ENCODE data around the gene ADIPOR2. TPM values are rescaled to one million over a fixed set of nuclear protein-coding genes. Genes with fewer than 3 reads are reported as not detected.
A peak's percentile ranks its signal among the peaks of the same experiment; 100 is the strongest.
"Not testable (repeated sequence)": the region's sequence is repeated elsewhere in the genome, so short reads cannot be mapped to it uniquely, and the experiment has no call there.

Gene ADIPOR2
- total RNA-seq, 4 donors from 2014 or later = 75.1 to 119 (median 93.4) TPM

DNA sequence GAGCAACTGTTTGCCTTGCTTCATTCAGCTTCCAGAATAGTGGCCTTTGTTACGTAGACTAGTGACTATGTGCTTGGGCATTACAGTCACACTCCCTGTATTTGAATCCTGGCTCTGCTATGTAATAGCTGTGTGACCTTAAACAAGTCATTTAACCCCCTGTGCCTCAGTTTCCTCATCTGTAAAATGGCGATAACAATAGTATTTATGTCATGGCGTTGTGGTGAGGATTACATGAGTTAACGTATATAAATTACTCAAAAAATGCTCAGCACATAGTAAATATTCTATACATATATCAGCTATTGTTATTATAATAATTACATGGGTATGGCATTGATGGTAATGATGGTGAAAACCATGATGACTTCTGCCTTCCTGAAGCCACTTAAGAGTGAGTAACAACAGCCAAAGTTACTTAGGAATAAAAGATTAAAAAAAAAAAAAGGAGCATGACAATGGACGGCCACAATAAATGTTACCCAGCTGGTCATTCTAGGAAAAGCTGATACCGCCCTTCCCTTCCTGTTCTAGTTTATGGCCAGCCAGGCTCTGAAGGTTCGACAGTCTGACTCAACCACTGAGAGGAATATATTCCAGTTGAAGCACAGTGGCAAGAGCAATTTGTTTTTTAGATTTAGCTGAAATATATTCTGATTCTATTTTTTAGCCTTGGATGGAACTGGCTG is 9.9 kb upstream of the ADIPOR2 start:
- TF ChIP-seq, protein P1, sequence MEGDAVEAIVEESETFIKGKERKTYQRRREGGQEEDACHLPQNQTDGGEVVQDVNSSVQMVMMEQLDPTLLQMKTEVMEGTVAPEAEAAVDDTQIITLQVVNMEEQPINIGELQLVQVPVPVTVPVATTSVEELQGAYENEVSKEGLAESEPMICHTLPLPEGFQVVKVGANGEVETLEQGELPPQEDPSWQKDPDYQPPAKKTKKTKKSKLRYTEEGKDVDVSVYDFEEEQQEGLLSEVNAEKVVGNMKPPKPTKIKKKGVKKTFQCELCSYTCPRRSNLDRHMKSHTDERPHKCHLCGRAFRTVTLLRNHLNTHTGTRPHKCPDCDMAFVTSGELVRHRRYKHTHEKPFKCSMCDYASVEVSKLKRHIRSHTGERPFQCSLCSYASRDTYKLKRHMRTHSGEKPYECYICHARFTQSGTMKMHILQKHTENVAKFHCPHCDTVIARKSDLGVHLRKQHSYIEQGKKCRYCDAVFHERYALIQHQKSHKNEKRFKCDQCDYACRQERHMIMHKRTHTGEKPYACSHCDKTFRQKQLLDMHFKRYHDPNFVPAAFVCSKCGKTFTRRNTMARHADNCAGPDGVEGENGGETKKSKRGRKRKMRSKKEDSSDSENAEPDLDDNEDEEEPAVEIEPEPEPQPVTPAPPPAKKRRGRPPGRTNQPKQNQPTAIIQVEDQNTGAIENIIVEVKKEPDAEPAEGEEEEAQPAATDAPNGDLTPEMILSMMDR (IDR thresholded peaks at IDR 0.05) = no peak
- no peak for DNase-seq (ENCODE audit: low spot score)
- ATAC-seq (ENCODE audit: low FRiP score) = no peak

DNA sequence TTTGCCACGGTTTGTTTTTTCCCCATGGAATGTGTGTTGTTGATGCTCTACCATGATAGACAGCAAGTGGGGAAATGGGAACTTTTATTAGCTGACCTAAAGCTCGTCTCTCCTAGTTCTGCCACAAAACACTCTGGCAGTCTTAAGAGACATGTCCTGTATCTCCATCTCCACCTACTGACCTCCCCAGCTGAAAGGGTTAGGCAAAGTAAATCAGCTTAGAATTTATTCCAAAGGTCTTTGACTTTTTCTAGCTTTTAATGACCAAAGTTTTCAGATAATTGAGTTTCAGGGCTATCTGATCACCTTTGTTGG is 9.4 kb upstream of the ADIPOR2 start:
- ATAC-seq (ENCODE audit: low FRiP score) = no peak
- DNase-seq (ENCODE audit: low spot score) = no peak
- TF ChIP-seq, protein P1 (IDR thresholded peaks at IDR 0.05) = no peak

DNA sequence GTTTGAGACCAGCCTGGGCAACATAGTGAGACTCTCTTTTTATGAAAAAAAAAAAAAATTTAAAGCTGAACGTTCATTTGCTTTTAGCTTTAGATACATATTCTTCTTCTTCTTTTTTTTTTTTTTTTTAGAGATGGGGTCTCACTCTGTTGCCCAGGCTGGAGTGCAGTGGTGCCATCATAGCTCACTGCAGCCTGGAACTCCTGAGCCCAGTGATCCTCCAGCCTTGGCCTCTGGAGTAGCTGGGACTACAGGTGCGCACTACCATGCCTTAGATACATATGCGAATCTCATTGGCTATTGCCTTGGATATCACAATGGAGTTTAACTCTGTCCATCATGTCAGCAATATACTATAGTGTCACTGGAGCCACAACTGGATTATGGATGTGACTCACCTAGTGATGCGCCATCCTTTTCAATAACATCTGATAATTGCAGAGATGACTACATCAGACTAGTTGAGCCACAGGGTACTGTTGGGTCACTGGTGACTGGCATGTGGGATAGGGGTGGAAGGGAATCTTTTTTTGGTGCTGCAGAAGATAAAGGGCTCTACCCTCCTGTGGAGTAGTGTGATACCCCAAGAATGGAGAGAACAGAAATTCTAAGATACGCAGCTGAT is 2.7 kb upstream of the ADIPOR2 start:
- ATAC-seq (ENCODE audit: low FRiP score) (no peak), DNase-seq (ENCODE audit: low spot score) (no peak)
- TF ChIP-seq, protein P1 (IDR thresholded peaks at IDR 0.05) = no peak

DNA sequence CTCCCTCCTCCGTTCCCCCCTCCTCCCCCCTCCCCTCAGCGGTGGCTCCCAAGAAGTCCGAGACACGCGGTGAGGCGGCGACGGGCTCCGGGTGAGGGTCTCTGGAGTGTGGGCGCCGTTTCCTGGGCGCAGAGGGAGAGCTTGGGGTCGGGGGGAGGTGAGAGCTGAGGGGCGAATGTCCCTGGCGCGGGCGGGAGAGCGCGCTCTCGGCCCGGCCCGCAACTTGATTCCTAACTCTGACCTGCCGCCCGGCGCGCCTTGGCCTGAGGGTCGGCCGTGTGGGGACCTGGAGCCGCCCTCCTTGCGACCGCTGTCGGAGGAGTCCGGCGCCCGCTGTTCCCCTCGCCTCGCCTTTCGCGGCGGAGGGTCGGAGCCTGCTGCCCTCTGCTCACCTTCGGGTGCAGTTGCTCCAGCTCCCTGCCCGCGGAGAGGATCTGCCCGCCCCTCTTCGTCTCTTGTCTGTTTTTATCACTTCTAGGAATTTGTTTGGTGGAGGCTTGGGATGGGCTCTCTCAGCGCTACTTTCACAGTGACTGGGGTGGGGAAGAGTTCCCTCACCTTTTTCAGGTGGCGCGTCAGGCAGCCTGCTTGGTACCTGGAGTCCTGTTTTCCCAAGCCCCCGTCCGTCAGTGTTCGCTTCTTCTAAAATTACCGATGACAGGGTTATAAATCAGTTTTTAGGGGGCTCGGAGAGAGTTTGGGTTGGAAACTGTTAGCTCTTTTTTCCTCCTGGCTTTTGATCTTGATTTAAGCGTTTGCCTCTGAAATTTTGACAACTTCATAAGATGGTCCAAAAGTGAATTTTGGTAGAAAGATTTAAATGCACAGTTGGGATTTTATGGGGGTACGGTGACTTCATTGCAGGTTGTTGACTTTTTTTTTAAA is 495 bp downstream of the ADIPOR2 start:
- ATAC-seq (ENCODE audit: low FRiP score) = peak; percentile 60
- TF ChIP-seq, protein P1 (IDR thresholded peaks at IDR 0.05) = no peak
- no peak for DNase-seq (ENCODE audit: low spot score)

DNA sequence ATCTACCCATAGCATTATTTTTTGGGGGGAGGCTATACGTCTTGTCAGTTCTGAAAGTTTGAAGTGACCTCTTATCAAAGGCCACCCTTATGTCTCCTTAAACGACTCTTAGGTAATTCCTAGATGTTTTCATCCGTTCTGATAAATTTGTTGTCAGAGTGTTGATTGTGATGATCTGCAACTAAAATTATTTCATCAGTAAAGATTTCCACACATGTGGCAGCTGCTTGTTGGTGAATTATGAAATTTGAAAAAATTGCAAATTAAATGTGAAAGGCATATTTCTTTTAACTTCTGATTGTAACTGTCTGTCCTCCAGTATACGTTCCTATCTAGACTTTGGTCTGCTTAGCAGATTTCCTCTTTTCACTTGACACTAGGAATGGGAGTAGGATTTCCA is 1.4 kb downstream of the ADIPOR2 start:
- ATAC-seq (ENCODE audit: low FRiP score) (no peak), DNase-seq (ENCODE audit: low spot score) (no peak)
- TF ChIP-seq, protein P1 (IDR thresholded peaks at IDR 0.05) = no peak

DNA sequence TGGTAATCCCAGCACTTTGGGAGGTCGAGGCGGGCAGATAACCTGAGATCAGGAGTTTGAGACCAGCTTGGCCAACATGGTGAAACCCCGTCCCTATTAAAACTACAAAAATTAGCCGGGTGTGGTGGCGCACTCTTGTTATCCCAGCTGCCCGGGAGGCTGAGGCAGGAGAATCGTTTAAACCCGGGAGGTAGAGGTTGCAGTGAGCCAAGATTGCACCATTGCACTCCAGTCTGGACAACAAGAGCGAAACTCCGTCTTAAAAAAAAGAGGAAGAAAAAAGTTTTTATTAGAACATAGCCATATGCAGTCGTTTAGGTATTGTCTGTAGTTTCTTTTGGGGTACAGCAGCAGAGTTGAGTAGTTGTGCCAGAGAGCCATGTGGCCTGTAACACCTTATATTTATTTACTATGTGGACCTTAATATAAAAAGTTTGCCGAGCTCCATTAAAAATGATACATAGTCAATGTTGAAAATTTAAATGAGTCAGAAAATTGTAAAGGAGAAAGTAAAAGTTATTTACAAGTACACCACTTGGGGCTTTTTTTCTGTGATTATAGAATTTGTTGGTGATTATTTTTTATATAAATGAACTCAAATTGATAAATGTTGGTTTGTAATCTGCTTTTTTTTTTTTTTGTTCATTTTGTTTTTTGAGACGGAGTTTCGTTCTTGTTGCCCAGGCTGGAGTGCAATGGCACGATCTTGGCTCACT is 2.2 kb downstream of the ADIPOR2 start:
- ATAC-seq (ENCODE audit: low FRiP score) = no peak
- TF ChIP-seq, protein P1 (IDR thresholded peaks at IDR 0.05) = no peak

DNA sequence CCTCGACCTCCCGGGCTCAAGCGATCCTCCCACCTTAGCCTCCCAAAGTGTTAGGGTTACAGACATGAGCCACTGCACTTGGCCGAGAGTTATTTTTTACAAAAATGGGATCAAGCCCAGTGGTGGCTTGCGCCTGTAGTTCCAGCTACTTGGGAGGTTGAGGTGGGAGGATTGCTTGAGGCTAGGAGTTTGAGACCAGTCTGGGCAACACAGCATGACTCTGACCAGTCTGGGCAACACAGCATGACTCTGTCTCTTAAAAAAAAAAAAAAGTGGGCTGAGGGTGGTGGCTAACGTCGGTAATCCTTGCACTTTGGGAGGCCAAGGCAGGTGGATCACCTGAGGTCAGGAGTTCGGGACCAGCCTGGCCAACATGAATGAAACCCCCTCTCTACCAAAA is 4.2 kb downstream of the ADIPOR2 start:
- not testable (repeated sequence) for ATAC-seq (ENCODE audit: low FRiP score)

More for the DNA sequence above, 2.2 kb downstream of the ADIPOR2 start:
- no peak for DNase-seq (ENCODE audit: low spot score)

More for the DNA sequence above, 4.2 kb downstream of the ADIPOR2 start:
- DNase-seq (ENCODE audit: low spot score) = not testable (repeated sequence)
